ENCODE results near the gene CSMD2.
A peak's percentile ranks its signal among the peaks of the same experiment; 100 is the strongest.

Gene CSMD2

GRCh38 chr1:33990281-33990680 lies 174.7 kb downstream of the CSMD2 start:
- no peak for DNase-seq

GRCh38 chr1:33988161-33988560 lies 176.9 kb downstream of the CSMD2 start:
- no peak for DNase-seq

- peak; percentile 76 to 93 for DNase-seq
Observed at GRCh38 chr1:33986390-33987095, 178.5 kb downstream of the CSMD2 start.

- DNase-seq: peak; percentile 78 to 87
Observed at GRCh38 chr1:33985656-33986055, 179.4 kb downstream of the CSMD2 start.

GRCh38 chr1:33984906-33985565 lies 180.0 kb downstream of the CSMD2 start:
- peak; percentile 90 to 97 for DNase-seq

- DNase-seq: no peak
Observed at GRCh38 chr1:33982419-33982818, 182.6 kb downstream of the CSMD2 start.

- no peak for DNase-seq
Observed at GRCh38 chr1:33979341-33979740, 185.7 kb downstream of the CSMD2 start.

- DNase-seq: no peak
Observed at GRCh38 chr1:33975961-33976360, 189.1 kb downstream of the CSMD2 start.

- peak in 1 of 2 experiments; percentile 40 for DNase-seq
Observed at GRCh38 chr1:33973799-33974545, 191.1 kb downstream of the CSMD2 start.

- peak; percentile 47 to 87 for DNase-seq
Observed at GRCh38 chr1:33972676-33973395, 192.2 kb downstream of the CSMD2 start.

GRCh38 chr1:33971913-33972312 lies 193.1 kb downstream of the CSMD2 start:
- DNase-seq: no peak

GRCh38 chr1:33971018-33971710 lies 193.9 kb downstream of the CSMD2 start:
- no peak for DNase-seq

GRCh38 chr1:33970148-33970825 lies 194.7 kb downstream of the CSMD2 start:
- no peak for DNase-seq

GRCh38 chr1:33966346-33967141 lies 198.5 kb downstream of the CSMD2 start:
- peak in 1 of 2 experiments; percentile 18 for DNase-seq

- DNase-seq: no peak
Observed at GRCh38 chr1:33965086-33965485, 199.9 kb downstream of the CSMD2 start.

- DNase-seq: no peak
Observed at GRCh38 chr1:33962061-33962460, 203.0 kb downstream of the CSMD2 start.

GRCh38 chr1:33960188-33960895 lies 204.7 kb downstream of the CSMD2 start:
- no peak for DNase-seq

- DNase-seq: no peak
Observed at GRCh38 chr1:33957854-33958253, 207.2 kb downstream of the CSMD2 start.

GRCh38 chr1:33955096-33955495 lies 209.9 kb downstream of the CSMD2 start:
- no peak for DNase-seq

GRCh38 chr1:33949570-33949969 lies 215.5 kb downstream of the CSMD2 start:
- no peak for DNase-seq

Data from NCI-H446 (cell line).